Activated CD4-positive, alpha-beta T cell treated with anti-CD3 and anti-CD28 coated beads, Interleukin-2, Interleukin-6, amounts not matched to agents 100 ng/mL and 50 ng/mL, durations not matched to agents 16 hours and 8 hours (primary cell): Measurements from ENCODE around the gene ARHGAP23.
"Not testable (repeated sequence)": the region's sequence is repeated elsewhere in the genome, so short reads cannot be mapped to it uniquely, and the experiment has no call there.

ENCODE experiments used
- DNase-seq: peaks from one replicate; pipeline ENCODE4 v3.0.0-alpha.2; 2020

ARHGAP23 gene

DNA sequence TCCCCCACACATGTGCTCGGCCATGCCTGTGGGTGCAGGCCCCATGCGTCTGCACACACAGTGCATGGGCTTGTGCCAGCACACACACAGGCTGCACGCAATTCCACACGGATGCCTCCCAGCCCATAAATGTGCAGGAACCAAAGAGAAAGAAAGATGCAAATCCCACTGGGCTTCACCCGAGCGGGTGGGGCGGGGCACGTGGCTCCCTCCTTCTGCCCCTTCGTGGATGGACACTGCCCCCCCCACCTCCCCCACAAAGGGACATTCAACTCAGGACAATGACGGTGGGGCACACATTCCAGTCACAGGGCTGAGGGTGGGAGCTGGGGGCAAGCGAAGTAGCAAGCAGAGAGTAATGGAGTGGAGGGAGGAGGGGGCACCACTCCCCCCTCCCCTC is 102.6 kb downstream of the ARHGAP23 start:
- not testable (repeated sequence) for DNase-seq

- DNase-seq, result not testable (repeated sequence)
Observed at GRCh38 chr17:38531761-38532160, 103.5 kb downstream of the ARHGAP23 start.

- no peak for DNase-seq
Observed at GRCh38 chr17:38532451-38532850, 104.2 kb downstream of the ARHGAP23 start.

GRCh38 chr17:38533241-38533640 is 105.0 kb downstream of the ARHGAP23 start:
- no peak for DNase-seq

GRCh38 chr17:38533866-38534497 is 105.7 kb downstream of the ARHGAP23 start:
- no peak for DNase-seq

DNA sequence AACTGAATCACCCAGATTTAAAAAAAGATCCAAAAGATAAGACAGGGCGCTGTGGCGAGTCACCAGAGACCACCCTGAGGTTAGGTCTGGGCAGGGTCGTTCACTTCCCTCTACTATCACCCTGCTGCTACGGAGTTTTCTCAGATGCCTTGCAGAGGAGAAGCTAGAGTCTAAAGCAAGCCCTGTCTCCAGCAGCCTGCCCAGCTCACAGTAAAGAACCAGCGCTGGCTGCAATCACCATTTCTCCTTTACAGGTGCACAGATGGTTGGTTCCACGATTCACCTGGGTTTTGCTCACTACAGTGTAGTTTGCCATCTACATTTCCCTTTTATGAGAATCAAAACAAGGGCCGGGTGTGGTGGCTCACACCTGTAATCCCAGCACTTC is 106.2 kb downstream of the ARHGAP23 start:
- no peak for DNase-seq

DNA sequence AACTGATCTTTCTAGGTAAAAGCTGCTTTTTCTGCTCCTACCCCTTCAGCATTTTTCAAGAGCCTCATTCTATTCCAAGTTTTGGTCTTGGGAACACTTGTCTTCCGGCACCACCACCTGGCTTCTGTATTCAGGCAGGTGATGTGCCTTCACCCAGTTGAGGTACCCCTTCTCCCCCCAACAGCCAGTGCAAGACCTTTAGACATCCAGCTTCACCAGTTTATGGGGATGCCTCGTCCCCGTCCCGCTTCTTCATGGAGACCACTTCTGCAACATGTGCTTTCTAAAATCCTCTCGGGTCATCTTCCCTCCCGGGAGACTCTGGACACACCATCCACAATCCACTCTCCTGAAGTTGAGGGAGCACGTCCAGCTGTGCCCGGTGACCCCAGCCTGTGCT is 107.6 kb downstream of the ARHGAP23 start:
- no peak for DNase-seq

DNA sequence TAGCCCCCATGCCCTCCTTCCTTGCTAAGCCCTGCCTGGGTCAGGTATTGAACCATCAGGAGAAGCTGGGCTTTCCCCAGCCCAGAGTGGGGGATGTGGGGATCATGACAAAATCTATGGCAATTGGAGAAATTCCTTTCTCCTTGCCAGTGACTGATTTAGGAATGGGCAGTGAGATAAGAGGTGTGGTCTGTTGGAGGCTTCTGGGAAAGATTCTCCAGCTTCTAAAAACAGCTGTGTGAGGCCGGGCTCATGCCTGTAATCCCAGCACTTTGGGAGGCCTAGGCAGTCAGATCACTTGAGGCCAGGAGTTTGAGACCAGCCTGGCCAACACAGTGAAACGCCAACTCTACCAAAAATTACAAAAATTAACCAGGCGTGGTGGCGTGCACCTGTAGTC is 108.4 kb downstream of the ARHGAP23 start:
- DNase-seq, result no peak

- DNase-seq, result no peak
Observed at GRCh38 chr17:38538906-38539305, 110.6 kb downstream of the ARHGAP23 start.

DNA sequence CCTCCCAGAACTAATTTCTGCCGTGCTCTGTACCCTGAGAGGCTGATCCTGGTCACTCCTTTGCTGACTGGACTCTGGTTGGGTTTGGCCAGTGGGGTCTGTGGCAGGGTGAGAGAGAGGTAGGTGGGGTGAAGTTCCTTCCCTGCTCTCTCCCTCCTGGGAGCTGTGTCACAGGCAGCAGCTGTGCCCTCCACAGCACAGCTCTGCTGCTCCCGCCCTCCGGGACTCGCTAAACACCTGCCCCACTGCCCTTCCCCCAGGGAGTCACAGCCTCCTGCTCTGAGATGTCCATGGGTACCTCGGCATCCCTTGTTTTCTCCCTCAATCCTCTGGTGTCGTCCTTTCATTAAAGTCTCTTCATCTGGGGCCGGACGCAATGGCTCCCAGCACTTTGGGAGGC is 111.1 kb downstream of the ARHGAP23 start:
- DNase-seq, result no peak

DNA sequence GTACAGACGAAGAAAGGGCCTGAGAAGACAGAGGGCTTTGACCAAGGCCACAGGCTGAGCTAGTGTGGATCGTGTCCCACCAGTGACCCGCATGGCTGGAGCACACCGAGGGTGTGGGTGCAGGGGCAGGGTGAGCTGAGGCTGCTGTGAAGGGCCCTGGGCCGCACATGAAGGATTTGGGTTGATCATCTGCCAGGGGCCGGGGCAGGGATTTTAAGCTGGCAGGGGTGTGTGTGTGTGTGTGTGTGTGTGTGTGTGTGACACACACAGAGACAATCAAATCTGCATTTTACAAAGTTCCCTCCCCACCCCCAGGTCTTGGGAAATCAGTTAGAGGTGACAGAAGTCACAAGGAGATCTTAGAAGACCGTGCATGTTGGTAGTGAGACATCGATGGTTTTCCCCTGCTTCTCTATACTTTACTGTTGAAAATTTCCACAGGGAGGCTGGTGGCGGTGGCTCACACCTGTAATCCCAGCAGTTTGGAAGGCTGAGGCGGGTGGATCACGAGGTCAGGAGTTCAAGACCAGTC is 112.3 kb downstream of the ARHGAP23 start:
- no peak for DNase-seq

DNA sequence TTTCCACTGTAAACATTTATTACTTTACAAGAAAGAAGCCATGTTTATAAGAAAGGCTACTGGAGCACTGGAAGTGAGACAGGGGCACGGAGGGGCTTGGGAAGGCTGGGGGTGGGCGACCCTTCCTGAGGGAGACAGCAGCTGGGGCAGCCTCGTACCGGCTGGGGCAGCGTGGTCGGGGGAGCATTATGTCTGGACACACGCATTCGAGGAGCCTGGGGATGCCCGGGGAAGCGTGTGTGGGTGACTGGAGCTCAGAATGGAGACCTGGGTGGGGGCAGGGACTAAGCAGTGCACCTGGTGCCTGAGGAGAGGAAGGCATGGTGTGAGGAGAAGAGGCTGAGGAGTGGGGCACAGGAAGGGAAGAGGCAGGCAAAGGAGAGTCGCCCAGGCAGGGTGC is 113.0 kb downstream of the ARHGAP23 start:
- no peak for DNase-seq

- DNase-seq, result no peak
Observed at GRCh38 chr17:38542286-38542685, 114.0 kb downstream of the ARHGAP23 start.

DNA sequence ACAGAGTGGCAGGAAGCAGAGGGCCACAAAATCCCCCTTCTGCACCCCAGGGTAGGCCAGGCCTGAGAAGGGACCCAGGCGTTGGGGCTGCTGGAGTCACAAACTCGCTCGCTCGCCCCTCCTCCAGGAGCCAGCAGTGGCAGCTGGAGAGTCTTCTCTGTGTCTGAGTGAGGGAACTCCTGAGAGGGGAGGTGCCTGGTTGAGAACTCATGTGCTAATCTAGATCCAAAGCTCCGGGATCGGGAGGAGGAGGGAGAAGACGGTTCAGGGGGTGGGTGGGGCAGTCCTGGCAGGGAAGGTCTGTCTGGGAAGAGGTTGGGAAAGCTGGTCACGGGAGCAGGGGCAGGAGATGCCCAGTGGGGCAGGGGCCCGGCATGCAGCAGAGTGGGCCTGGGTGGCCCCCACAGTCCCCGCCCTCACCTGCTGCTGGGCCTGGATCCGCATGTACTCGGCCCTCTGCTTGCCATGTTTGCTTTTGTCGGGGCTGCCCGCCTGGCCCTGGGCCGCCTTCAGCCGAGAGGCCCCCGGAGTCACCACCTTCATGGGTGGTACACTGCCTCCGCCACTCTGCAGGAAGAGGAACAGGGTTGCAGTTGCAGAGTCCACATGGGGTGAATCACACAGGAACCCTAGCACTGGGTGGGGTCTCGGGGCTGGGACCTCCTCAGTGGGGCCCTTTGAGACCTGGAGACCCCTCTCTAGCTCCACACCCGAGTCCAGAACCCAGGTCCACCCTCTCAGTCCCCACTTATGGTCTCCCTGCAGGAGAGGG is 115.3 kb downstream of the ARHGAP23 start:
- DNase-seq, result no peak

DNA sequence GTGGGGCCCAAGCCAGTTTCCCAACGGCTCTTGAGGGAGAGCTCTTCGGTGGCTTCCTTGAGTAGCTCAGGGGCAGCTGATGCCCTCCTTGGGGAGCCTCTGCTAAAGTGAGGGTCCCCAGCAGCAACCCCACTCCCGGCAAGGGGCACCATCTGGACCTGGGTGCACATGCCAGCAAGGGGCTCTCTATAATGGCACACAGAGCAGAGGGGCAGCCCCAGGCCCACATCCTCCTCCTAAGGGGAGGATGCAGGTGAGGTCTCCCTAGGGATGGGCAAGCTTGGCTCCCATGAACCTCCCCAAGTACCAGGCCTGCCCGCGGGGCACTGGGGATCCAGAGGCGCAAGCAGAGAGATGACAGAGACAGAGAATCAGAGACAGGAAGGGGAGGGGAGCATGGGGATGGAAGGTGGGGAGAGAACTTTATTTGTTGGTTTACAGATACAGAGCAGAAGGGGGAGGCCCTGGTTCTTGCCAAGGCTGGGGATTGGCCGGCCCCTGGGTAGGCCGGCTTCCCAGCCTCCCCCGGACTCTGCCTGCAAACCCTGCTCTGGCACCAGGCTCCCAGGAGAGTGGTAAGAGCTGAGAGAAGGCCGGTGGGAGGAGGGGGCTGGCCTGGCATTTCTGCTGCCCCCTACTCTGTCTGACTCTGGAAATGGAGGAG is 116.0 kb downstream of the ARHGAP23 start:
- DNase-seq, result no peak

GRCh38 chr17:38544839-38545209 is 116.6 kb downstream of the ARHGAP23 start:
- DNase-seq, result no peak

- DNase-seq, result no peak
Observed at GRCh38 chr17:38545531-38546225, 117.4 kb downstream of the ARHGAP23 start.

DNA sequence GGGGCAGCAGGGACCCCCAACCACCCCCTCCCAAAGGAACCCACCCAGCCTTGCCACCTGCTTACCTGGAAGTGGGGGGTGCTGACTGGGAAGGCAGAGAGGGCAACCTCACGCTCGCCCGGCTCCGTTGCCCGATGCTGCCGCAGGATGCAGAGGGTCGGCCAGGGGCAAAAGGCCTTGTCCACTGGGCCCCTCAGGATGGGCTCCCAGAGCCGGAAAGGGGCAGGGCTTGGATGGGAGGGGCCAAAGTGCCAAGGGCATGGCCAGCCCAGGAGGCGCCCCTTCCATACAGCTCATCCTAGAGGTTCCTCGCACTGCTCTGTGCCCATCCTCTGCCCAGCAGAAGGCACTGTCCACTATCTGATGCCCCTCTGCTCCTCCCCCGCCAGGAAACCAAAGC is 118.1 kb downstream of the ARHGAP23 start:
- DNase-seq, result no peak

DNA sequence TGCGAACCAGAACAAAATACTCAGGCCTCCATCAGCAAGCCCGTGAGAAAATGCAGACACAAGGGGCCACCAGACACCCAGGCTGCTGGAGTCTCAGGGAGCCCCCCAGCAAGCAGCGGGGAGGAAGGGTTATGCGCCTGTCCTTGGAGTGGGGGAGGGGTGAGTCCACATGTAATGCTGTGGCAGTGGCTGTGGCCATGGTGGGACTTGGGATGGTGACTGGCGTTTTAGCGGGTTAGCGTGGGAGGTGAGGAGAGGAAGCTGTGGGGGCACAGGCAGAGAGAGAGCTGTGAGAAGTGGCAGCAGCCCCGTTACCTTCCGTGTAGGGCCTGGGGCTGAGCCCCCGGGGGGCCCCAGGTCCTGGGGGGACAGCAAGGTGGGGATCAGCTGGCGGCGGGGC is 119.2 kb downstream of the ARHGAP23 start:
- DNase-seq, result no peak

DNA sequence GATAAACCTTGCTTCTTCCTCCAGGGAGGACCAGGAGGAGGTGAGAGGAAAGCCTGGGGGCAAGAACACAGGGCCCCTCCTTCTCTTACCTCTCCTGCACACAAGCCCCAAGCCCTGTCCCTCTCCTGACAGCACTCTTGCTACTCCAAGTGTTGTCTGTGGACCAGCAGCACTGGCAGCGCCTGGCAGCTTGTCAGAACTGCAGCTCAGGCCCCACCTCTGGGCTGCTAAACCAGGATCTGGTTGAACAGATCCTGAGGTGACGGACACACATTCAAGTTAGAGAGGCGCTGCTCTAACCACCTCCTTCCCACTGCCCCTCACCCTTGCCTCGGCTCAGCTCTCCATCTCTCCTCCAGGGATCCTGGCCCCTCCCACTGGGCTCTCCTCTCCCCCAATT is 121.0 kb downstream of the ARHGAP23 start:
- DNase-seq, result no peak

- no peak for DNase-seq
Observed at GRCh38 chr17:38550661-38551060, 122.4 kb downstream of the ARHGAP23 start.

DNA sequence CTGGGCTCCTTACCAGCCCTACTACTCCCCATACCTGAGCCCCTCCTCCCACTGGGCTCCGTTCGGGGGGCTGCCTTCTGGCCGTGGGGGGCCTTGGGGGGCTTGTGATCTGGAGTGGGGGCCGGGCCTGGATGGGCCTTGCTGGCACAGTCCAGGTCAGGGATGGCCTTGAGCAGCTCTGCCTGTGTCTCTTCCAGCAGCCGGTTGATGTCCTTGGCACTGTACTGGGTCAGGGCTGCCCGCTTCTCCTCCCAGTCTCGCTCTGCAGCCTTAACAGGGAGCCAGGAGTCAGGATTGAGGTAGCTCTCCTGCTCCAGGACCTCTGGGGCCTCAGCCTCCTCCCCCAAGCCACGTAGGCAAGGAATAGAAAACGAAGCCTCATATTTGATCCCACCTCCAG is 122.9 kb downstream of the ARHGAP23 start:
- DNase-seq, result no peak

DNA sequence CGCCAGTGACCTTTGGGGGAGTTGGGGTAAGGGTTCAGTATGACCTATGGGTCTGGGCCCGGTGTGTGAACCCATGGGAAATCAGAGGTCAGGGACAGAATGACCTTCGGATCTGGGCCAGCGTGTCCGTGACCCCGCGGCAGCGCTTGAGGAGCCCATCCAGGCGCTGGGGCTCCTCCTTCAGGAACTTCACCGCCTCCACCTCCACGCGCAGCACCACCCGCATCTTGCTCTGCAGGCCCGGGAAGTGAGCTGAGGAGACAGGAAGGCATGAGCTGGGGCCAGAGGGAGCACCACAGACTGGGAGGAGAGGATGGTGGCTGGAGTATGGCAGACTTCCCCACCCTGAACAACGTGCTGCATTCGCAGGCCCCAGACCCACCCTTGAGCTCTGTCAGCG is 124.1 kb downstream of the ARHGAP23 start:
- no peak for DNase-seq
